Erythroblast (primary cell): Measurements from ENCODE around the gene TMEM120B.
"Not testable (repeated sequence)": the region's sequence is repeated elsewhere in the genome, so short reads cannot be mapped to it uniquely, and the experiment has no call there.

Source experiments
- DNase-seq, 2 experiments: peaks; one replicate each; lab custom pipeline; 2025; lab: John Stamatoyannopoulos, UW
- GATA1 ChIP-seq: IDR thresholded peaks from 2 replicates; pipeline ENCODE4 v1.6.1; 2011; ENCODE audit warnings: low read depth, mild to moderate bottlenecking, control low read depth, low read length, moderate library complexity
- POLR2A ChIP-seq: IDR thresholded peaks from 2 replicates; pipeline ENCODE4 v1.6.1; 2011; ENCODE audit warnings: mild to moderate bottlenecking, low read length

The TMEM120B gene

DNA sequence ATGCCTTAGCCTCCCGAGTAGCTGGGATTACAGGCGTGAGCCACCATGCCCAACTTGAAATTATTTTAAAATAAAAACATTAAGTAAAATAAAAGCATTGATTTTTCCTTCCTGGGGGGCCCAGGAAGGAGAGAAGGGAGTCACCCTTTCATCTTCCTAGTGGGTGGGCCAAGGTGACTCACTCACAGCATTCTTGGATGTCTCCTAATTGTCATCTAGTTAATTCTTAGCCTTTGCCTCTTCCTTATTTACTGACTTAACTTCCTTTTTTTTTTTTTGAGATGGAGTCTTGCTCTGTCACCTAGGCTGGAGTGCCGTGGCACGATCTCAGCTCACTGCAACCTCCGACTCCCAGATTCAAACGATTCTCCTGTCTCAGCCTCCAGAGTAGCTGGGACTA, 29.2 kb downstream of the TMEM120B start:
- no peak for DNase-seq
- no peak for TF ChIP-seq POLR2A
- TF ChIP-seq GATA1: no peak

DNA sequence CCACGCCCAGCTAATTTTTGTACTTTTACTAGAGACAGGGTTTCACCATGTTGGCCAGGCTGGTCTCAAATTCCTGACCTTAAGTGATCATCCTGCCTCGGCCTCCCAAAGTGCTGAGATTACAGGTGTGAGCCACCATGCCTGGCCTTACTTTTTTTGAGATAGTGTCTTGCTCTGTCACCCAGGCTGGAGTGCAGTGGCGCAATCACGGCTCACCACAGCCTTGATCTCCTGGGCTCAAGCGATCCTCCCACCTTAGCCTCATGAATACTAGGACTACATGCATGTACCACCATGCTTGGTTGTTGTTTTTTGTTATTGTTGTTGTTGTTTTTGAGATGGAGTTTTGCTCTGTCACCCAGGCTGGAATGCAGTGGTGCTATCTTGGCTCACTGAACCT, 33.0 kb downstream of the TMEM120B start:
- peak; percentile 31 to 37 for DNase-seq

DNA sequence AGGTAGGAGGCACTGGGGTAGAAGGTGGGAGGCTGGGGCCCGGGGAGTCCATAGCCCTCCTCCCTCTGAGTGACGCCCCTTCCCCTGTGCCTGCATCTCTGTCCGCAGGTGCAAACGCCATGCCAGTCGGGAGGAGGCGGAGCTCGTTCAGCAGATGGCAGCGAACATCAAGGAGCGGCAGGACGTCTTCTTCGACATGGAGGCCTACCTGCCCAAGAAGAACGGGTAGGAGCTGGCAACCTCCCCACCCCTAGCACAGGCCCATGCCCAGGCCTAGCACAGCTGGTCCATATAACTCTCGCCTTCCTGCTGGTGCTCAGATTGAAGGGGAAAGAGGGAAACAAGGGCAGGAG, 35.6 kb downstream of the TMEM120B start:
- no peak for DNase-seq
- TF ChIP-seq POLR2A (no peak), GATA1 (no peak)

DNA sequence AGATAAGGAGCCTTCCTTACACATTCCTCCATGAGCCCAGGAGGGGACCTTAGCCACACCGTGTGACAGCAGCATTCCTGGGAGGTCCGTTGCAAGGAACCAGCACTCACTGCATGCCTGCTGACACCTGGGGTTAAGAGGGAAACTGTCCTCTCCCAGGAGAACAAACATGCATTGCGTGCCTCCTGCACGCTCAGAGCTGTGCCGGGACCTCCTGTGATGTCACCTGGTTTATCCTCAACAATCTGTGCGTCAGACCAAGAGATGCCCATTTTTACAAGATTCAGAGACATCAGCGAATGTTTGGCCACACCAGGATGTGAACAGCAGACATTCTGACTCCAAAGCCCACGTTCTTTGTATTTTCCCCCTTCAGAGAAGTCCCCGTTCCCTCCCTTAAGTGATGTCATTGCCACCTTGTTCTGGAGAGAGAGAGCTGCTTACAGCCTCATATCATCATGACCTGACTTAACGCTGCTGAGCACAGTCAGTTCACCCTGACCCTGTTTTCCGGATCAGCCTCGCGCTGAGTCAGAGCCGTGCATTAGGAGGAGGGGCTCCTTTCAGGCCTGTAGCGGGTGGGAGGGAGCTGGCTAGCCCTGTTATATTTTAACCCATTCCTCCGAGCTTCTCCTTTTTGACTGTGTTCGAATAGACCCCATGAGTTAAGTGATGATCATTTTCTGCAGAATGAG, 36.2 kb downstream of the TMEM120B start:
- TF ChIP-seq GATA1 (no peak), POLR2A (no peak)
- peak; percentile 80 to 89 for DNase-seq

DNA sequence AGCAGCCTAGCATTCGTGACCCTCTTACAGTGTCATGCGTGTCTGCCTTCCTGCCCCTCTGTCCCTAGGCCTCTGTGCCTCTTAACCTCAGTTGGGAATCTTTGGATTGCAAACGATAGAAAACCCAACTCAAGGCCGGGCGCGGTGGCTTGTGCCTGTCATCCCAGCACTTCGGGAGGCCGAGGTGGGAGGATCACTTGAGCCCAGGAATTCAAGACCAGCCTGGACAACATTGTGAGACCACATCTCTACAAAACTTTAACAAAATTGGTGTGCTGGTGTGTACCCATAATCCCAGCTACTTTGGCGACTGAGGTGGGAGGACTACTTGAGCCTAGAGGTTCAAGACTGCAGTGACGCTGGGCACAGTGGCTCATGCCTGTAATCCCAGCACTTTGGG, 36.7 kb downstream of the TMEM120B start:
- TF ChIP-seq POLR2A (no peak), GATA1 (no peak)
- no peak for DNase-seq

DNA sequence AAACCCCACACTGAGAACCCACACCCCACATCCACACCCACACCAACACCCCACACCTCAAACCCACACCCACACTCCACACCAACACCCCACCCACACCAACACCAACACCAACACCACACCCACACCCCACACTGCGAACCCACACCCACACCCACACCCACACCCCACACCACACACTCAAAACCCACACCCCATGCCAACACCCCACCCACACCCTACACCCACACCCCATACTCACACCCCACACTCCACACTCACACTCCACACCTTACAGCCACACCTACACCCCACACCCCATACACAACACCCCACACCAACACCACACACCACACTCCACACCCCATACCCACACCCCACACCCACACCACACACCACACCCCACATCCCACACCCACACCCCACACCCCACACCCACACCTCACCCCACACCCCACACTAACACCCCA, 38.0 kb downstream of the TMEM120B start:
- no peak for TF ChIP-seq GATA1
- no peak for TF ChIP-seq POLR2A
- DNase-seq: peak; percentile 32 to 36

DNA sequence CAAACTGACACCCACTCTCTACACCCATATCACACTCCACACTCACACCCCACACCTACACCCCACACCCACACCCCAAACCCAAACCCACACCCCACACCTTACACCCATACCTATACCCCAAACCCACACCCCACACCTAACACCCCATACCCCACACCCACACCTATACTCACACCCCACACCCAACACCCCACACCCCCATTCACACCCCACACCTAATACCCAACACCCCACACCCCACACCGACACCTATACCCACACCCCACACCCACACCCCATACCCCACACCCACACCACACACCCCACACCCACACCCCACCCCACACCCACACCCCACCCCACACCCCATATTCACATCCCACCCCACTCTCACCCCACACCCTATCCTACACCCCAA, 38.5 kb downstream of the TMEM120B start:
- no peak for DNase-seq
- no peak for TF ChIP-seq POLR2A

DNA sequence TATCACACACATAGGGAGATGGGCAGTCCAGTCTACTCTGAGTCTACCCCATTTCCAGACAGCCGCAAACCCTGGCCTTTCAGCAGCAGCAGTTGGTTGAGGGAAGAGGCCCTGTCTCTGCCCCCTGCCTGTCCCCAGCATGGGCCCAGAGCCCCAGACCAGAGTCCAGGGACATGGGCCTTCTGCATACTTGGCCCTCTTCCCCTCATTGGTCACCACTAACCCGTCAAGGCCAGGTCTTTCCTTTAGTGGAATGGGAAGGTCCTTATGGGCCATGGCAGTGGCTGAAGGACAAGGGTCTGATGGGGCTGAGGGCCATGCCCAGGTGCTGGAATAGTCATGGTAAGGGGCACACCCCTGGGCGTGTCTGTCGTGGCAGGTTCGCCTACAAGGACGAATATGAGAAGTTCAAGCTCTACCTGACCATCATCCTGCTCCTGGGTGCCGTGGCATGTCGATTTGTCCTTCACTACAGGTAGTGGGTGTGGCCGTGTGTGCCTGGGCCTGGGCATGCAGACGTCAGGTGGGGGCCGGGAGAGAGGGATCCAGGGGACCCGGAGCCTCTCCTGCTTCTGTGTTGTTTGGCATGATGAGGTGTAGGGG, 39.3 kb downstream of the TMEM120B start:
- TF ChIP-seq GATA1 (no peak), POLR2A (no peak)
- no peak for DNase-seq

DNA sequence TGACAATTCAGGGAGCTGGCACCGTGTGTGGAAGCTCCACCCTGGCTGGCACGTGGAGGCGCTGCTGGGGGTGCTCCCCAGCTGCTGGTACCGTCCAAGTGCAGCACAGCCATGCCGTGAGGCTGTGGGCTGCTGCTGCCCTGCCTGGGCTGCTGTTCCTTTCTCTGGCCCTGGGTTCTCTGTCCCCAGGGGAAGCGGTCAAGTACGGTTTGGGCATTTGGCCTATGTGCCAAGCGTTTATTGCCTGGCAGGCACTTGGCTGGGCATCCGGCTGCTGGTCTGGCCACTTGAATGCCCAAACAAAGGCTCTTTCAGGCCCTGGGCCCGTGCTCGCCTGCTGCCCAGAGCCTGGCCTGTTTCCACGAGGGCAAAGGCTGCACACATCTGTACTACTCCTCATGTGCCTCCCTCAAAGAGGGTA, 41.3 kb downstream of the TMEM120B start:
- no peak for DNase-seq
- TF ChIP-seq POLR2A (no peak), GATA1 (no peak)

DNA sequence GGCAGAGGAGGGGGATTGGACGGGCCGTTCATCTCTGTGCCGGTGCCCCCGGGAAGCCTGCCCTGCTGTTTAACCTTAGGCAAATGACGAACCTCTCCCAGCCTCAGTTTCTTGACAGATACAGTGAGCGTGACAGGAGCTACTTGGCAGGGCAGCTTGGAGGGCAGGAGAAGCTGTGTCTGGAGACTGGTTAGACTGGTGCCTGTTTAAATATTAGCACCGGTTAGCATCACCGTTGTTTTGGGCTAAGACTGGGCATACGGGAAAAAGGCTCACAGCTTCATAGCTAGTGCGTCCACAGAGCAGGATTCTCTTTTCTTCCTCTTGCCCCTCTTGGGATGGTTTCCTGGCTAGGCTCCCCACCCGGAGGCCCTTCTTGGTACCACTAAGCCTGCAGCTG, 42.3 kb downstream of the TMEM120B start:
- TF ChIP-seq GATA1 (no peak), POLR2A (no peak)
- no peak for DNase-seq

DNA sequence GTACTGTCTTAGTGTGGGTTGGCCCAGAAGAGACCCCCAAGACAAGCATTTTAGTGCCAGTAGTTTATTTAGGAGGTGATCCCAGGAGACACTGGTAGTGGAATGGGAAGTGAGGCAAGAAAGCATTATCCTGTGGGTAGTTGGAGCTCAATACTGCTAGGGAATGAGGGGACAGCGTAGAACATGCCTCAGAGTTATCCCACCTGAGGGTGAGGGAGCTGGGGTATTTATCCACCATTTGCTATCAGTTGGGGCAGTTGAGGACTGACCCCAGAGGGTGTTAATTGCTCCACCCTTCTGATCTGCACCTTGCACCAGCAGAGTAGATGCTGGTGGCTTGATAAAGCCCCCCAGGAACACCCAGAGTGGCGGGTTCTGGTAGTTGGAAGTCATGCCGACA, 43.0 kb downstream of the TMEM120B start:
- no peak for TF ChIP-seq GATA1
- TF ChIP-seq POLR2A: no peak
- DNase-seq: no peak

DNA sequence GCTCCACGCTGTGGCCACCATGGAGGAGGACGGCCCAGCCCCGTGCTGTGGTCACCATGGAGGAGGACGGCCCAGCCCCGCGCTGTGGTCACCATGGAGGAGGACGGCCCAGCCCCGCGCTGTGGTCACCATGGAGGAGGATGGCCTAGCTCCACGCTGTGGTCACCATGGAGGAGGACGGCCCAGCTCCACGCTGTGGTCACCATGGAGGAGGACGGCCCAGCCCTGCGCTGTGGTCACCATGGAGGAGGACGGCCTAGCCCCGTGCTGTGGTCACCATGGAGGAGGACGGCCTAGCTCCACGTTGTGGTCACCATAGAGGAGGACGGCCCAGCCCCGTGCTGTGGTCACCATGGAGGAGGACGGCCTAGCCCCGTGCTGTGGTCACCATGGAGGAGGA, 46.0 kb downstream of the TMEM120B start:
- not testable (repeated sequence) for DNase-seq

DNA sequence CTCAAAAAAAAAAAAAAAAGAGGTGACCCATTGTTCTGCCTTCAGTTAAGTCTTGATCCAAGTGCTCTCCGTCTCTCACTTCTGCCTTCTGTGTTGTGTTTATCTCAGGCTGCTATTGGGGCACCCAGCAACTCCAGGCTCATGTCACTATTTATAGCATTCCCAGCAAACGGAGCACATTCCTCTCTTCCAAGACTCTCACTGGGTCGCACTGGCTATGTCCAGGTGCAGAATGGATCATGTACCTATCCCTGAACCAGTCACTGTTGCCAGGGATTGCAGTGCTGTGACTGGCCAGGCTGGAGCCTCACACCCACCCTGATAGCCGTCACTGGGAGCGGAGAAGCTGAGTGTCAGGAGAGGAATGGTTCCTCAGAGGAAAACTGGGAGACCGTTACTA, 49.7 kb downstream of the TMEM120B start:
- DNase-seq: no peak
- TF ChIP-seq POLR2A (no peak), GATA1 (no peak)

DNA sequence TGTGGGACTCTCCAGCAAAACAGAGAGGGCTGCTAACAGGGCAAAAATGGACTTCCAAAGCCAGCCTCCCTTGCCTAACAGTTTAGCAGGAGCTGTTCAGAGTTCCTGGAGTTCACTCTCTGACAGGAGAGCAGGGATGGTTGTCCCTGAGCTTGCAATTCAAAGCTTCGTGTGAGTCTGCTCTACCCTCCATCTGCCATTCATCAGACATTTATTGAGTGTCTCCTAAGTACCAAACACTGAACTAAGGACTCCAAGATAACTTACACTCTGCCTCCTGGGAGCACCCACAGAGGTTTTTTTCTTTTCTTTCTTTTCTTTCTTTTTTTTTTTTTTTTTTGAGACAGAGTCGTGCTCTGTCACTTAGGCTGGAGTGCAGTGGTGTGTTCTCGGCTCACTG, 52.3 kb downstream of the TMEM120B start:
- no peak for TF ChIP-seq GATA1
- TF ChIP-seq POLR2A: no peak
- no peak for DNase-seq

DNA sequence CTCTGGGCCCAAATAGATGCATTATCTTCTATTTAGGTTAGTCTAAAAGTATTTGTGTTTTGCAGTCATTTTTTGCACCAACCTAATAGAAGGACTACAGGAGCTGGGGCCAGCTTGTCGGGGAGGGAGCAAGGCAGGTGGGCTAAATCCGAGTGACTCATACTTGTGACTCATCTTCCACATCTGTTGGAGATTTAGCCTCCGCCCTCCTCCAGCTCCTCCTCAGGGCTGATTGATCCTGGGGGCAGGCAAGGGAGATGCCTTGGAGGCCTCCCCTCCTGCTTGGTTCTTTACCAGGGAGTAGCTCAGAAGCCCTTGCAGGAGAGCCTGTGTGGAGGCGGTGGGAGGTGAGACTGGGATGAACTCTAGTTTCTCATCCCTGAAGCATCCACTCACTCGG, 53.0 kb downstream of the TMEM120B start:
- DNase-seq: peak; percentile 27 to 63
- TF ChIP-seq POLR2A (no peak), GATA1 (no peak)

DNA sequence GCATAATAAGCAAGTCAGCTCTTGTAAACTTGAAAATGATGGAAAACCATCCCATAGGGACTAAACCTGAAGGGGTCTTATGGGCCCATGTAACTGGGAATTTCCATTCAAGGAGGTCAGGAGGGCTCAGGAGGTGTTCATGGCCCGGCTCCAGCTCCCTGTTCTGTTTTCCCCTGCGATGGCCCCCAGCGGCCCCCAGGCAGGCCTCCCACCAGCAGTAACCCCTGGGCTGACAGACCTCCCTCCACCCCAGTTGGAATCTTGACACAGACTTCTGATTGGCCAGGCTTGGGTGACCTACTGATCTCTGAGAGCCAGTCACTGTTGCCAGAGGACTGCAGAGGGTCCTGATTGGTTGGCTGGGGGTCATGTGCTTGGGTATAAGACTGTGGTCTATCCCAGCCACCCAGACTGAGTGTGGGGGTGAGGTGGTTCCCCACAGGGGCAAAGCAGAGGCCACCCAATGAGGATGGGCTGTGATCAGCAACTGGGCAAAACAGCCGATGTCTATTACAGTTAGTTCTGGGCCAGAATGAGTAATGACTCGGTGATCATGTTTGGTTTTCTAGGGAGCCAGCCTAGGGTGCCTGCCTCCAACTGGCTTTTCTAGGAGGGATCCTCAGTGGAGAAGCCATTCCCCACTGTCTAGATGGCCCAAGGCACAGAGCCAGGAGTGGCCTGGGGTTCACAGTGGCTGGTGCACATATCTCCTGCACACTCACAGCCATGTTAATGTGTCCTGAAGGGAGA, 53.9 kb downstream of the TMEM120B start:
- TF ChIP-seq POLR2A (no peak), GATA1 (no peak)
- peak in 1 of 2 experiments; percentile 23 for DNase-seq
